Fibroblast of skin of left biceps (primary cell): ENCODE results near the gene NEDD4L.

ENCODE experiments used
- DNase-seq, 2 experiments: peaks; one replicate each; pipeline ENCODE4 v3.0.0-alpha.2; 2013; ENCODE audit warnings: low read depth in 2 of 2

Gene NEDD4L

DNA sequence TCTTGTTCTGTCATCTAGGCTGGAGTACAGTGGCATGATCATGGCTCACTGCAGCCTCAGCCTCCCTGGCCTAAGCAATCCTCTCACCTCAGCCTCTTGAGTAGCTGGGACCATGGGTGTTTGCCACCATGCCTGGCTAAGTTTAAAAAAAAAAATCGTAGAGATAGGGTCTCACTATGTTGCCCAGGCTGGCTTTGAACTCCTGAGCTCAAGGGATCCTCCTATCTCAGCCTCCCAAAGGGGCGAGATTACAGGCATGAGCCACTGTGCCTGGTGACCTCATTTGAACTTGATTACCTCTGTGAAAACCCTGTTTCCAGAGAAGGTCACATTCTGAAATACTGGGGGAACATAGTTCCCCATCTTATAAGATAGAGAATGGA lies 190.3 kb downstream of the NEDD4L start:
- DNase-seq = no peak

DNA sequence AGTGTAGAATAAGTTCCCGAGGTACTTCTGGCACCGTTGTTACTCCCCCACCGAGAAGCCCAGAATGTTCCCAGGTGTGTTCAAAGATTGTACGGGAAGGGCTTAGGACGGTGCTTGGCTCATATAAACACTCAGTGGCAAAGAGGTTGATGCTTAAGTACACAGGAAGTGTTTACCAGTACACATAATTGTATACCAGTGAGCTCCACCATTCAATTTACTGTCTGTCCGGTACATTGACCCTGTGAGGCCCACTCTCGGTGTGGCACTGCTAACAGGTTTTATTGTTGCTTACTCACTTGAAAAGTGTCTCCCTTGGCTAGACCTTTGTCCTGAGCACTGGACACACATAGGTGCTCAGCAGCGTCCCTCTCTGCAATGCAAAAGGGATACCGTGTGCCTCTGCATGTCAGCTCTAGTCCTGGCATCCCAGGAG lies 191.0 kb downstream of the NEDD4L start:
- DNase-seq = no peak

DNA sequence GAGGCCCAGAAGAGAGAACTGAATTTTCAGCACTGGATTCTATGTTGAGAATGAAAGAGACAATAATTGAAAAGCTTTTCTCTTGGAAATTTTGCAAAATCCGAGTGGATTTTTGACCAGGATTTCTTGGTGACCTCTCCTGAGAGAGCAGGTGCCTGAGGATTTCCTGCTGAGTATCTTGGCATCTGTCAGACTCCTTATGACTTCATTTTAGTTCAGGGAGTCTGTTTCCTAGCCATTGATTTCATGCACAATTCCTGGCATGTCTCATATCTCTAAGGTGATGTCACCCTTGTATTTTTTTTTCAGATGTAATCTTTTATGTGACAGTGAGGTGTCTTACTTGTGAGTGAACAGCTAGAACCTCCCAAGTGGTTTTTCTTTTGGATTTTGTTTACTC lies 195.9 kb downstream of the NEDD4L start:
- DNase-seq = no peak

DNA sequence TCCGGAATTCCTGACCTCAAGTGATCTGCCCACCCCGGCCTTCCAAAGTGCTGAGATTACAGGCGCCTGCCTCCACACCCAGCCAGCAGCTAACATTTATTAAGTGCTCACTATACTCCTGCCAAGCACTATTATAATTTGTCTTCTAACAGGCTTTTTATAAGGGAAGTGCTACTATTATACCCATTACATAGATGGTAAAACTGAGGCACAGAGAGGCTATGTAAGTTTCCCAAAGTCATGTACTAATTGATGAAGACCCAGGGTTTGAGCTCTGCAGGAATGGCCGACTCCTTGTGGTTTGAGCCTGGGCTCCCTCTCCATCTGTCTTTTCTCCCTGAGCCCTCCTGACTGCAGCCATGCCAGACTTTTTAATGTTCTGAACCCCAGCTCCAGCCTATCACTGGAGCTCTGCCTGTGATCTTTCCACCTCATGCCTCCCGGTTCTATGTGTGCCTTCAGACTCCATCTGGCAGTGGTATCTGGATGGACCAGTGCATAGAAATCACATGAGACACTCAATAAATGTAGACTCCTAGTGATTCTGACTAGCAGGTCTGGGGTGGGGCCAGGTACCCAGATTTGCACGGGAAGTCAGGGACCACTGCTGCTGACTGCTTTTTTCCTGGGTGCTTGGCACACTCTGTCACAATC lies 197.1 kb downstream of the NEDD4L start:
- DNase-seq = no peak

DNA sequence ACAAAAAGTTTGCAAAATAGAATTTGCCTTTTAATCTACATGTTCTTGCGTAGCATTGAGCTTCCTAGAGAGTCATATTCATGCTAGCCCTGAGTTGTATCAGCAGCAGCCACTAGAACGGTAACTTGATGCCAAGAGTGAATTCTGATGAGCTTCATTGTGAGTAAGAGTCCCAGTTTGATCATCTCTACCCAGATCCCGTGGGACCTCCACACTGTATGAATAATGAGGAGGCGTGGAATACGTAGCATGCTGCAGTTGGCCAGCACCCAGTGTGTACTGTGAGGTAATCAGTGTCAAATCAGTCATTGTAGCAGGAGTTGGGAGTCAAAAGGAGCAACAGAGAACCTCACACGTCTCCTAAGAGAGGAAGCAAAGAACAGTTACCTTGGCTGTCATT lies 197.9 kb downstream of the NEDD4L start:
- DNase-seq = peak; percentile 83 to 87

DNA sequence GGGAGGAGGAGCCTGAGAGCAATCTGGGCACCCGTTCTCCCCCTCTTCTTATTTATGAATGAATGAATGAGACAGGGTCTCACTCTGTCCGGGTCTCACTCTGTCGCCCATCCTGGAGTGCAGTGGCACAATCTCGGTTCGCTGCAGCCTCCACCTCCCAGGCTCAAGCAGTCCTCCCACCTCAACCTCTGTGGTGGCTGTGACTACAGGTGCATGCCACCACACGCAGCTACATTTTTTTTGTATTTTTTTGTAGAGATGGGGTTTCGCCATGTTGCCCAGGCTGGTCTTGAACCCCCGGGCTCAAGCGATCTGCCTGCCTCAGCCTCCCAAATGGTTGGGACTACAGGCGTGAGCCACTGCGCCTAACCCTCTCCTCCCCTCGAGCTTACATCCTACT lies 198.4 kb downstream of the NEDD4L start:
- DNase-seq = no peak

DNA sequence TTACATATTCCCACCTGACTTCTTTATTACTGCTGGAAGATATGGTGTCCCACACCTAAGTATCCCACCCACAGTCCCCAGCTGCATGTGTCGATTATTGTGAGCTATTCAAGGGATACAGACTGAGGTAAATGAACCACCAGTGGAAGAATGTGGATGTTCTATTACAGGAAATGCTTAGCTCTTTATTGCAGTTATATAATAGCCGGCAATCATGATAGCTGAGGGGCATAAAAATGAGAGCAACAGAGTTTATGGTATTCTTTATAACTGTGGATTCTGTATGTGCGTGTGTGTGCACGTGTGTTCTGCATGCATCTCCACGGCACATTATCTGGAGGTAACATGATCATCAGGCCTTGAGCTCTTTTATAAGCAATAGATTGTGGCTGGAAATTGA lies 198.9 kb downstream of the NEDD4L start:
- no peak for DNase-seq

GRCh38 chr18:58243401-58243800 lies 199.4 kb downstream of the NEDD4L start:
- no peak for DNase-seq

DNA sequence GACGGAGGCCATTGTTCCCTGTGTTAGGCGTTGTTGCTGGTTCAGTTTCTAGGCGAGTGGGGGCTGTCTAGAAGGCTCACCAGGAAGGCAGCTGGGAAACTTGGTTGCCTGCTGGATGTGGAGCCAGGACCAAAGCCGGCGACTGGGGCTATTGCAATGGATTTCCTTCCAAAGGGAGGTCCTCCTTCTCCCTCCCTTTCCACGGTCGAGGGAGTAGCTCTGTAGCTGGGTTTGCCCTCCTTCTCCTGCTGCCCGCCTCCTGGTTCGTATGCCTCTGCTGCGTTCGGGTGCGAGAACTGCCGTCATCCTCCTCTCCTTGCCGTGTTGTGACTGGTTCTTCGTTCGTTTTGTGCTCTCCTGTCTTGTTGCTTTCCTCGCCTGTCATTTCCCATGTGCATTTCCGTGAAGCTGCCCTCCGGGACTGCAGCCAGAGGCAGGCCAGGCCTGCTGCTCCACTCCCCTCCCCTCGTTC lies 203.4 kb downstream of the NEDD4L start:
- DNase-seq = no peak

GRCh38 chr18:58249712-58250111 lies 205.7 kb downstream of the NEDD4L start:
- peak; percentile 50 to 64 for DNase-seq

GRCh38 chr18:58251416-58251815 lies 207.4 kb downstream of the NEDD4L start:
- DNase-seq = no peak

GRCh38 chr18:58252166-58252565 lies 208.1 kb downstream of the NEDD4L start:
- no peak for DNase-seq

DNA sequence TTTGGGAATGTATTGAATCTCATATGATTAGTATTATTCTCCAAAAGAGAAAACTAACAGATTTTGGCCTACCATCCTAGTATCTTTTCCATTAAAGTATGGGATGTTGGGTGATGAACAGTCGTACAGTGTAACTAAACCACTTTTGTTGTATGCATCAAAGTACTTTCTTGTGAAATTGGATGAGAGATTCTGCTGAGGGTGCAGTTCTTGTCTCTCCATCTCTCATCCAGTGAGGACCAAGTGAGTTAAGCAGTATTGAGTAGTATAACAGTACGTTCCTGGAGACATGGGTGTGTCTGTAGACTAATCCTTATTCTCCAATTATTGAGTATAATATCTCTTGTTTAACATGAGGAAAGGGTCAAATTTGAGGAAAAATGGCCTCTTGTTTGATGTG lies 209.3 kb downstream of the NEDD4L start:
- DNase-seq = no peak

DNA sequence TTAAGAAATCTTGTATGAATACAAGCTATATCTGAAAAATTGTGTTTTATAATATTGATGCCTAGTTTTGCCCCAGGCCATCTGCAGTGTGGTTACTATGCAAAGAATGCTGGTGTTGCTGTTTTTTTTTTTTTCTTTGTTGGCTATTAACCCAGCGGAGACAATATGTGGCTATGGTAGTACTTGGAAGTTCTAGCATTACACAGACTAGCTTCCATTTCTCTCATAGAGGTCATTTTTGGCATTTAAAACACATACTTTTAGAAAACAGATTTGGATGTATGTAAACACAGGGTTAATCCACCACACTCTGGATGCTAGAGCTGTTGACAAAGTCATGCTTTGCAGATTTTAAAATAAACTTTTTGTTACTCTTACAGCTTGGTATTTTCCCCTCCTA lies 209.8 kb downstream of the NEDD4L start:
- no peak for DNase-seq

- DNase-seq = no peak
Measured at GRCh38 chr18:58254873-58255511, 211.0 kb downstream of the NEDD4L start.

GRCh38 chr18:58255701-58256311 lies 211.8 kb downstream of the NEDD4L start:
- DNase-seq = no peak

DNA sequence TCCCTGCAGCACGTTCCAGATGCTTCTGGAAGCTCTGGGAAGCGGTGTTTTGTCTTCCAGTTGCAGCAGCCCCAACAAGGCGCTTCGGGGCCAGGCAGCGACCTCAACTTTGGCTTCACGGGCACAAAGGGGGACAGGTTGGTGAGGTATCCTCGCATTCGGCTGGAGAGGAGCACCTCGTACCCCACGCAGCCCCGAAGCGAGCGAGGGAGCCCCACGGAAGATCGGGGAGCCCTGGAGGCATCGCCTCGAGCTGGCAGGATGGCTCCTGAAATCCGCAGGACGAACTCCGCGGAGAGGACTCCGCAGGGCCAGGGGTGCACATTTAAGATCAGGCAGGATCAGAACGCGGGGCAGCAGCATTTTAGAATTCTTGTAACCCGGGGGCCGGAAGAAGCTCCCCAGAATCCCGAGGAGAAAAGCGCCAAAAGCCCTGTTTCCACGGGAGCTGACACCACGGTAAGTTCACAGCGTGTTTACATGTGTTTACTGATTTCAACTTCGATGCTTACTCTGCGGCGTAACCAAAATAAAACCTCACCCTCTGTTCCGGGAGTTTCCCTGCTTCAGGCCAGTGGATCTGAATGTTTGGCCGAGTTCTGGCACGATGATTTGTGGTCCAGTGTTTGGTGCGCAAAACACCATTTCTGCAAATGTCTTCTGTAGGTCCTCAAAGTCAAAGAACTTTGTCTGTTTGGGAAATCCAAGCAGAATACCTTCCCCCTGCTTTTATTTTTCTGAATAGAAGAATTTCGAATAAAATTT lies 212.5 kb downstream of the NEDD4L start:
- DNase-seq = no peak

GRCh38 chr18:58257461-58257860 lies 213.4 kb downstream of the NEDD4L start:
- no peak for DNase-seq

- no peak for DNase-seq
Measured at GRCh38 chr18:58258692-58259342, 214.8 kb downstream of the NEDD4L start.

GRCh38 chr18:58263055-58263957 lies 219.3 kb downstream of the NEDD4L start:
- DNase-seq = no peak

DNA sequence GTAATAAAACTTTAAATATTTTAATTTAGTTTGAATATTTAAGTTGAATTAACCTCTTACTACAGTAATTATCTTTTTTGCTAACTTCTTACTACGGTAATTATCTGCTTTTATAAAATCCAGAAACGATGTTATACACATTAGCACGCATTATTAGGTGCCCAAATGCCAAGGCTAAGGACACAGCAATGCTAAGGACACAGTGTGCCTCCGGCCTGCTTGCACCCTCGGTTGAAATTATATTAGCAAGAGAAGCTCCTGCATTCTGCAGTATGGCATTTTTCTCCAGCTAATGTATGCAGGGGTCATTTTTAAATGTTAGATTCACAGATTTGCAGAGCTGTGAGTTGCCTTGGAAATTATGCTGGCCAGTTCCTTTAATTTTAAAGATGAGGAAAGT lies 220.0 kb downstream of the NEDD4L start:
- no peak for DNase-seq
